SH-SY5Y (cell line): ENCODE measurements around the gene SAP30L.

ENCODE experiments used
- GATA2 ChIP-seq: IDR thresholded peaks from 2 replicates; pipeline ENCODE4 v1.6.1; 2011; ENCODE audit warnings: mild to moderate bottlenecking, low read depth, low read length
- GATA3 ChIP-seq: IDR thresholded peaks from 2 replicates; pipeline ENCODE4 v1.6.1; 2011; ENCODE audit warnings: low read depth, mild to moderate bottlenecking, low read length, moderate library complexity

Gene SAP30L

GRCh38 chr5:154444556-154445421 is 1.0 kb upstream of the SAP30L start:
- TF ChIP-seq GATA3: no peak
- TF ChIP-seq GATA2: no peak

- TF ChIP-seq GATA3 (no peak), GATA2 (no peak)
These were observed 645 bp downstream of the SAP30L start for GRCh38 chr5:154446195-154447088.

GRCh38 chr5:154447089-154447725 is 1.4 kb downstream of the SAP30L start:
- TF ChIP-seq GATA2 (no peak), GATA3 (no peak)

DNA sequence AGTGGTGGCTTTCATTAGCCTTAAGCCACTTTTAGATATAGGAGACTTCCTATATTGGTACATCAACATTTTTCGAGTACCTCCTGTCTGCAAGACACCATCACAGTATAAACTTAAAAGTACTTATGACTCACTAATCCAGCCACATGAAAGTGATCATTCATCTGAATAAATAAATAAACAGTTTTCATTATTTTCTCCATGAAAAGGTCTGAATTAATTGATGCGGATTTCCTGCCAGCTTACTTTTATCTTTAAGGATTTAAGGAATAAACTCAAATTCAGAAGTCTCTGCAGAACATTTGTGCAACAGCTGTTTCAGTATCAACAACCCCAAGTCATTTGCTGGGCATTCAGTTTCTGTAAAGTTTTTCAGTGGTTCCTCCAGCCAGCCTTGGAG is 4.0 kb downstream of the SAP30L start:
- TF ChIP-seq GATA3: no peak
- no peak for TF ChIP-seq GATA2

DNA sequence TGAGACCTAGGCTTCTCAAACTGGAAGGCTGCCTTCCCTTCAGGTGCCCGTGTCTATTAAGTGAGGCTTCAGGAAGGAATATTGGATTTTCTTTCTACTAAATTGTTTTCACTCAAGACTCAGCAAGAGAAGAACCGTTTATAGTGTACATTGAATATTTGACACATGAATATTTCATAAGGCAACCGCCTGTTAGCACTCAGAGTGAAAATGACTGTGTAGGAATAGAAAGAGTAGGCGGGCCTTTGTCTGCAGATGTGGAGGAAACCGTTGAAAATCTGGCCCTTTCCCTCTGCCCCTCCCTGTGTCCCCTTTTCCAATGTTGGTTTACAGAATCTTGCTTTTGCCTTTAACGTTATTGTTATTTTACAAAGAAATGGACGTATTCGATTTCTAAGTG is 6.2 kb downstream of the SAP30L start:
- TF ChIP-seq GATA2 (no peak), GATA3 (no peak)

- TF ChIP-seq GATA3: no peak
- no peak for TF ChIP-seq GATA2
These were observed 9.8 kb downstream of the SAP30L start for GRCh38 chr5:154455585-154455984.

GRCh38 chr5:154456540-154456939 is 10.7 kb downstream of the SAP30L start:
- TF ChIP-seq GATA2: no peak
- TF ChIP-seq GATA3: no peak

DNA sequence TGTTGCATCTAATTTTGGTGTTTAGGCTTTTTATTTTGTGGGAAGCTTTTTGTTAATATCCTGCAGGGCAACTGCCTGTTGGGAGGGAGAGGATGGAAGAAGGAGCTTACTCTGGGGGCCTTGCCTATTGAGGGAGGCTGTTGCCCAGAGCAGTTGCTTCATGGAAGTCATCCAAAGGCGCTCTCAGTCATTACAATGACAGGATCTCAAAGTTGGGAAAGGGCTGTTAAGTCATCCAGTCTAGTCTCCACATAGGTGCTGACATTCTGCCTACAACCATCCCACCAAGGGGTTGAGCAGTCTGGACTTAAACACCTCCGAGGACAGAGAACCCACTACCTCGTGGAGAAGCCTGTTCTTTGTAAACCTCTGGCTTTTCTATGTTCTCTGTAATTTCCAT is 13.2 kb downstream of the SAP30L start:
- no peak for TF ChIP-seq GATA3
- TF ChIP-seq GATA2: no peak

- TF ChIP-seq GATA2: no peak
- TF ChIP-seq GATA3: no peak
These were observed 14.4 kb downstream of the SAP30L start for GRCh38 chr5:154460172-154460571.

DNA sequence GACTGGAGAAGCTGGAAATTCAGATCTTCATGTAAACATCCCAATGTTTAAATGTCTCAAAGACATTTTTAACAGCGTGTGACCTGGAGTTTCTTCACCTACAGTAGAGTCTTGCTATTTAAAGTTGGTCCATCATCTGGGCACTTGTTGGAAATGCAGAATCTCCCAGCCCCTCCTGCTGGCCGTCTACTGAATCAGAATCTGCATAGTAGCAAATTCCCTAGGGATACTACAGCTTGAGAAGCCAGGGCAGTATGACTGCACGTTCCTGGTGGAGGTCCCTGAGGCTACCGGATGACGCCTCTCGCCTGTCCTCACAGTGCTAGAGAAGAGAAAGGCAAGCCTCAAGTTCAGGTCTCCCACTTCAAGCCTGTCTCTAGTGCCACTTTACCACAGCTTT is 15.7 kb downstream of the SAP30L start:
- TF ChIP-seq GATA3 (no peak), GATA2 (no peak)

GRCh38 chr5:154464438-154464837 is 18.6 kb downstream of the SAP30L start:
- TF ChIP-seq GATA2: no peak

- no peak for TF ChIP-seq GATA2
- no peak for TF ChIP-seq GATA3
These were observed 19.4 kb downstream of the SAP30L start for GRCh38 chr5:154465169-154465568.

DNA sequence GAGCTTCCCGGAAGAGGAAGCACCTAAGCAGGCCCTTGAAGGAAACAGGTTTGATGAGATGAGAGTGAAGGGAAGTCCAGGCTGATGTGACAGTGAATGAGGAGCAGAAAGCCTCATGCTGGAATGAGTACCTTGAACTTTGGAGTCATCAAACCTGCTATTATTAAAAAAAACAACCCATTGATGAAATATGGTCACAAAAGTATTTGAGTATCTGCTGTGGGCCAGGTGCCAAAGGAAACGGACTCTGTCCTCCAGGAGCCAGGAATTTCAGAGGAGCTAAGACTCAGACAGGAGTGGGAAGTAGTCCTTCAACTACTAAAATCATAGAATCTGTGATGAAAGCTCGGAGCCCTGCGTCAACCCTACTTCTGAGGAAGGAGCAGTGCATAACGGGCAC is 20.4 kb downstream of the SAP30L start:
- TF ChIP-seq GATA3 (no peak), GATA2 (no peak)

- TF ChIP-seq GATA3 (no peak), GATA2 (no peak)
These were observed 20.9 kb downstream of the SAP30L start for GRCh38 chr5:154466671-154467070.
